ENCODE data around the gene STAT5B. TPM values are rescaled to one million over a fixed set of nuclear protein-coding genes. Genes with fewer than 3 reads are reported as not detected.

STAT5B gene
- total and polyA plus RNA-seq, 2 of the 13 experiments (the other 11 are each of a cell fraction or from before 2014, with no cell fraction given) = 21.0 to 42.8 TPM

- TF ChIP-seq, protein P1, sequence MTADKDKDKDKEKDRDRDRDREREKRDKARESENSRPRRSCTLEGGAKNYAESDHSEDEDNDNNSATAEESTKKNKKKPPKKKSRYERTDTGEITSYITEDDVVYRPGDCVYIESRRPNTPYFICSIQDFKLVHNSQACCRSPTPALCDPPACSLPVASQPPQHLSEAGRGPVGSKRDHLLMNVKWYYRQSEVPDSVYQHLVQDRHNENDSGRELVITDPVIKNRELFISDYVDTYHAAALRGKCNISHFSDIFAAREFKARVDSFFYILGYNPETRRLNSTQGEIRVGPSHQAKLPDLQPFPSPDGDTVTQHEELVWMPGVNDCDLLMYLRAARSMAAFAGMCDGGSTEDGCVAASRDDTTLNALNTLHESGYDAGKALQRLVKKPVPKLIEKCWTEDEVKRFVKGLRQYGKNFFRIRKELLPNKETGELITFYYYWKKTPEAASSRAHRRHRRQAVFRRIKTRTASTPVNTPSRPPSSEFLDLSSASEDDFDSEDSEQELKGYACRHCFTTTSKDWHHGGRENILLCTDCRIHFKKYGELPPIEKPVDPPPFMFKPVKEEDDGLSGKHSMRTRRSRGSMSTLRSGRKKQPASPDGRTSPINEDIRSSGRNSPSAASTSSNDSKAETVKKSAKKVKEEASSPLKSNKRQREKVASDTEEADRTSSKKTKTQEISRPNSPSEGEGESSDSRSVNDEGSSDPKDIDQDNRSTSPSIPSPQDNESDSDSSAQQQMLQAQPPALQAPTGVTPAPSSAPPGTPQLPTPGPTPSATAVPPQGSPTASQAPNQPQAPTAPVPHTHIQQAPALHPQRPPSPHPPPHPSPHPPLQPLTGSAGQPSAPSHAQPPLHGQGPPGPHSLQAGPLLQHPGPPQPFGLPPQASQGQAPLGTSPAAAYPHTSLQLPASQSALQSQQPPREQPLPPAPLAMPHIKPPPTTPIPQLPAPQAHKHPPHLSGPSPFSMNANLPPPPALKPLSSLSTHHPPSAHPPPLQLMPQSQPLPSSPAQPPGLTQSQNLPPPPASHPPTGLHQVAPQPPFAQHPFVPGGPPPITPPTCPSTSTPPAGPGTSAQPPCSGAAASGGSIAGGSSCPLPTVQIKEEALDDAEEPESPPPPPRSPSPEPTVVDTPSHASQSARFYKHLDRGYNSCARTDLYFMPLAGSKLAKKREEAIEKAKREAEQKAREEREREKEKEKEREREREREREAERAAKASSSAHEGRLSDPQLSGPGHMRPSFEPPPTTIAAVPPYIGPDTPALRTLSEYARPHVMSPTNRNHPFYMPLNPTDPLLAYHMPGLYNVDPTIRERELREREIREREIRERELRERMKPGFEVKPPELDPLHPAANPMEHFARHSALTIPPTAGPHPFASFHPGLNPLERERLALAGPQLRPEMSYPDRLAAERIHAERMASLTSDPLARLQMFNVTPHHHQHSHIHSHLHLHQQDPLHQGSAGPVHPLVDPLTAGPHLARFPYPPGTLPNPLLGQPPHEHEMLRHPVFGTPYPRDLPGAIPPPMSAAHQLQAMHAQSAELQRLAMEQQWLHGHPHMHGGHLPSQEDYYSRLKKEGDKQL (CRISPR knock-in tag; IDR thresholded peaks at IDR 0.05; ENCODE audit: low read depth) = peak; percentile 61; the same call in 1 of the 2 replicates
- TF ChIP-seq MBNL3 (CRISPR knock-in tag; conservative IDR thresholded peaks at IDR 0.05) (no peak), ZEB1 (IDR thresholded peaks at IDR 0.05; ENCODE audit: insufficient replicate concordance, low read depth) (peak; percentile 88), HMGXB3 (CRISPR knock-in tag; IDR thresholded peaks at IDR 0.05; ENCODE audit: borderline replicate concordance) (peak; percentile 36; the same call in 1 of the 2 replicates), ZNF224 (CRISPR knock-in tag; IDR thresholded peaks at IDR 0.05) (0 out of 2 replicates have a peak, but pooled peaks have one; percentile 69), CBFB (CRISPR knock-in tag; IDR thresholded peaks at IDR 0.05) (peak; percentile 72), ZNF513 (CRISPR knock-in tag; conservative IDR thresholded peaks at IDR 0.05) (no peak), ZNF124 (CRISPR knock-in tag; IDR thresholded peaks at IDR 0.05) (peak; percentile 77), MED8 (CRISPR knock-in tag; IDR thresholded peaks at IDR 0.05; ENCODE audit: insufficient replicate concordance) (peak; percentile 77), YEATS4 (CRISPR knock-in tag; IDR thresholded peaks at IDR 0.05; ENCODE audit: borderline replicate concordance) (peak; percentile 96), DDIT3 (CRISPR knock-in tag; IDR thresholded peaks at IDR 0.05) (0 out of 2 replicates have a peak, but pooled peaks have one; percentile 55)
- TF ChIP-seq, protein P2, sequence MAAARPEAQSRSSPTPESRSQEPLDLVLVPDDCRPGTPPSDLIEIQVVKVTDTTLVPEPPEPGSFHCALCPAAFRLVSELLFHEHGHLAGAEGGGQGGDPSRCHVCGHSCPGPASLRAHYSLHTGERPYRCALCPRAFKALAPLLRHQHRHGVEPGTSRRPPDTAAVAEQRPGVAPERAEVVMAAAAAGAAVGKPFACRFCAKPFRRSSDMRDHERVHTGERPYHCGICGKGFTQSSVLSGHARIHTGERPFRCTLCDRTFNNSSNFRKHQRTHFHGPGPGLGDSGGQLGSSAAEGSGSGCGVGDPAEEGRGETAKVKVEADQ (CRISPR knock-in tag; IDR thresholded peaks at IDR 0.05; ENCODE audit: borderline replicate concordance) = peak; percentile 86
Measured at GRCh38 chr17:42276609-42277341, 584 bp upstream of the STAT5B start (continued).
